GM20431 (cell line): Measurements from ENCODE around the gene CSPG4.
"Not testable (repeated sequence)": the region's sequence is repeated elsewhere in the genome, so short reads cannot be mapped to it uniquely, and the experiment has no call there.

Experiments
- in situ Hi-C: fragments of 300-500 bp; cut with MseI, MboI; formaldehyde crosslinking; loops from one replicate; pipeline ENCODE4 v1.15.0; 2020; ENCODE audit warnings: low sequenced_read_pairs; ENCODE audit not compliant: unreplicated experiment

CSPG4 gene, protein sequence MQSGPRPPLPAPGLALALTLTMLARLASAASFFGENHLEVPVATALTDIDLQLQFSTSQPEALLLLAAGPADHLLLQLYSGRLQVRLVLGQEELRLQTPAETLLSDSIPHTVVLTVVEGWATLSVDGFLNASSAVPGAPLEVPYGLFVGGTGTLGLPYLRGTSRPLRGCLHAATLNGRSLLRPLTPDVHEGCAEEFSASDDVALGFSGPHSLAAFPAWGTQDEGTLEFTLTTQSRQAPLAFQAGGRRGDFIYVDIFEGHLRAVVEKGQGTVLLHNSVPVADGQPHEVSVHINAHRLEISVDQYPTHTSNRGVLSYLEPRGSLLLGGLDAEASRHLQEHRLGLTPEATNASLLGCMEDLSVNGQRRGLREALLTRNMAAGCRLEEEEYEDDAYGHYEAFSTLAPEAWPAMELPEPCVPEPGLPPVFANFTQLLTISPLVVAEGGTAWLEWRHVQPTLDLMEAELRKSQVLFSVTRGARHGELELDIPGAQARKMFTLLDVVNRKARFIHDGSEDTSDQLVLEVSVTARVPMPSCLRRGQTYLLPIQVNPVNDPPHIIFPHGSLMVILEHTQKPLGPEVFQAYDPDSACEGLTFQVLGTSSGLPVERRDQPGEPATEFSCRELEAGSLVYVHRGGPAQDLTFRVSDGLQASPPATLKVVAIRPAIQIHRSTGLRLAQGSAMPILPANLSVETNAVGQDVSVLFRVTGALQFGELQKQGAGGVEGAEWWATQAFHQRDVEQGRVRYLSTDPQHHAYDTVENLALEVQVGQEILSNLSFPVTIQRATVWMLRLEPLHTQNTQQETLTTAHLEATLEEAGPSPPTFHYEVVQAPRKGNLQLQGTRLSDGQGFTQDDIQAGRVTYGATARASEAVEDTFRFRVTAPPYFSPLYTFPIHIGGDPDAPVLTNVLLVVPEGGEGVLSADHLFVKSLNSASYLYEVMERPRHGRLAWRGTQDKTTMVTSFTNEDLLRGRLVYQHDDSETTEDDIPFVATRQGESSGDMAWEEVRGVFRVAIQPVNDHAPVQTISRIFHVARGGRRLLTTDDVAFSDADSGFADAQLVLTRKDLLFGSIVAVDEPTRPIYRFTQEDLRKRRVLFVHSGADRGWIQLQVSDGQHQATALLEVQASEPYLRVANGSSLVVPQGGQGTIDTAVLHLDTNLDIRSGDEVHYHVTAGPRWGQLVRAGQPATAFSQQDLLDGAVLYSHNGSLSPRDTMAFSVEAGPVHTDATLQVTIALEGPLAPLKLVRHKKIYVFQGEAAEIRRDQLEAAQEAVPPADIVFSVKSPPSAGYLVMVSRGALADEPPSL (N-terminal part only)

DNA sequence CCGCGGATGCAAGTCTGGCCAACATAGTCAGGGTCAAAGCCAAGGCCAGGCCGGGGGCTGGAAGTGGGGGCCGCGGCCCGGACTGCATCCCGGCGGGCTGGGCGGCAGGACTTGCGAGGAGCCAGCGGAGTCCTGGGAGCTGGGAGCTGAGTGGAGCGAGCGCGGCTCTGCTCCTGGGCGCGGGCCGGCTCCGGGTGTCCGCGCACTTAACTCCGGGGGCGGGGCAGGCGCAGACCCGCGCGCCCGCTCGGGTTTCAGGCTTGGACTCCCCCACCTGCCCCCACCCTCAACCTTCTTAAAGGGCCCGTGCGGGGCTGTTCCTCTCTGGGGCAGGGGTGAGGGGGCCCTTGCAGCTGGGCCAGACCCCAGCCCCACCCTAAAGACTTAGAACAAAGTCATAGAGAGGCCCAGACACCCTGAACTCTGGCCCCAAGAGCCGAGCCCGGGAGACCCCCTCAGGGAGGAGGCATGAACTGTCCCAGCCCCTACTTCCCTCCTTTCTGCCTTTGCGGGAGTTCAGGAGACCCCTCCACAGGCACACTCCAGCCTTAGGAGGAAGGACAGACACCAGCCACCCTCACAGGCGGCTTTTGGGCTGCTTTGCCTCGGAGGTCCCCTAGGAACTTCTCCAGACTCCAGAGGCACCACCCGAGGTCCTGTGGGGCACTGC is at the start of gene CSPG4:
TSS of gene CSPG4 (minus strand) at position 181 of the 670 bp plus-strand sequence. CDS start at position 88, 93 bp downstream.
- in situ Hi-C loops, result no loop called here

DNA sequence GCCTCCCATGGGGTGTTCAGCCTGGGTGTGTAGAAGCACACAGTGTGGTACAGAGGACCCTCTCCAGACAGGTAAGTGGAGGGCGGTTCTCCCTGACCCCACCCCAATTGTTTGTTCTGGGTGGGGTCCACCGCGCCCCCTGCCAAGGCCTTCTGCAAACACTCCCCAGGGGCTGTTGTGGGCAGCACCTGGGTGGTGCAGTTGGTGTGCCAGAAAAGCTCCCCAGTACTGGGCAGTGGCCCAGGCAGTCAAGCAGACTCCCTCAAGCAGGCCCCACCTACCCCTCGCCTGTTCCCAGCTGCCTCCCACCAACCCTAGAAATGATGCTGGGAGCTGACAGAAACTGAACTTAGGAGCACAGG is 49.7 kb upstream of the CSPG4 start:
- in situ Hi-C loops, result not testable (repeated sequence)

DNA sequence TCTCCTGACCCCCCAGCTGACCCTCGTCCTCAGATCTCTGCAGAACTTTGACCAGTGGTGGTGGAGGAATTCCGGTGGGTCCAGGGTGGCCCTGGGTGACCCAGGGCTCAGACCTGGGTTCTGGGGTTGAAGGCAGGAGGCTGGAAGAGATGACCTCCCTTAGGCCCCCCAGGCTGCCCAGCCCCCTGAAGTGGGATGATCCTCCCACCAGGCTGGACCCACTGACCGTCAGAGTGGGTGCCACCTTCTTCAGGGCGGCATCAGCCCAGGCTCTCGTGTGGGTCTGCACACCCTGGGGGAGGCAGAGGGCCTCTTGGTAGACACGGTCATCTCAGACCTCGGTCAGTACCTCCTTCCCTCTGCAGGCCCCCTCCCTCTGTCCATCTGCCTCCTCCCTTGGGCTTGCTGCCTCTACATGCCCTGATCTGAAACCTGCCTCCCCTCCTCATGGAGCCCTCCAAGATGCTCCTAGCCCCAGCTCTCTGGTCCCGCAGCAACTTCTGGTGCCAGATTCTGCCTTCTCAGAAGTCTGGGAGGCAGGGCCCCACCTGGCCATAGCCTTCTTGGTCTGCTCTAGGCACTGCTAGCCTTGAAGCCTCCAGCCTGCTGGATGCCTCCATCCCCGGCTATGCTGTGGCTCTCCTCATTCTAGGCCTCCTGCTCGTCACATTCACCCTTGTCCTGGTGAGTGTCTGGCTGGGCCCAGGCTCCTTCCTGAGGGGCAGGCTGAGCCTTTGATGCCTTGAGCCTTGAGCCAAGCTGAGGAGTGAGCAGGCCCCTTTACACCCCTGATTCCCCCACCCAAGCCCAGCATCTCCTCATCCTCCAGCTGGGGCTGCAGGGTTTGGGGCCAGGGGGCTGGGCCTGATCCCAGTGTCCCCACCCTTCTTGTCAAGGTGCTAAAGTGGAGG is 49.1 kb upstream of the CSPG4 start:
- in situ Hi-C loops, result no loop called here

DNA sequence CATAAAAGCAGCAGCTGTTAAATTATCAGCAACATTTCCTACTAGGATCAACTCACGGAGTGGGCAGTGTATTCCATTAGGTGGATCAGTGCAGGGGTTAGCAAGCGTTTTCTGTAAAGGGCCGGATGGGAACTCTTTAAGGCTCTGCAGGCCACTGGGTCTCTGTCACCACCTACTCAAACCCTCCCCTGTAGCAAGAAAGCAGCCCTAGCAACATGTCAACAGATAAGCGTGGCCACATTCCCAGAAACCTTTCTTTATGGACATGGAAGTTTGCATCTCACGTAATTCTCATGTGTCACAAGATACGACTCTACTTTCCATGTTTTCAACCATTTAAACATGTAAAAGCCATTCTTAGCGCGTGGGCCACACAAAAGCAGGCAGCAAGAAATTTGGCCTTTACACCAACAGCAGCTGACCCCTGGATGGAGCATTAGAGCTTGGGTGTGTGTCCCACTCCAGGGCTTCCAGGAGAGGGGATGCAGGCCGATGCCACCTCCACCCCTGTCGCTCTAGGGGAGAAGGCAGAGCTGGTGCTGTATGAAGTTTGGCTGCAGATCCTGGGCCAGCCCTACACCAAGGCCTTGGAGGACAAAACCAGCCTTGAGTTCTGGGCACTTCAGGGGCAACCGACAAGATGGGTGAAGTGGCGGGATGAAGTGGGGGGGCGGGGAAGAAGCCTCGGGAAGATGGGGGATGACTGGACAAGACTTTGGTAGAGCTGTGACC is 48.2 kb upstream of the CSPG4 start:
- in situ Hi-C loops, result no loop called here

DNA sequence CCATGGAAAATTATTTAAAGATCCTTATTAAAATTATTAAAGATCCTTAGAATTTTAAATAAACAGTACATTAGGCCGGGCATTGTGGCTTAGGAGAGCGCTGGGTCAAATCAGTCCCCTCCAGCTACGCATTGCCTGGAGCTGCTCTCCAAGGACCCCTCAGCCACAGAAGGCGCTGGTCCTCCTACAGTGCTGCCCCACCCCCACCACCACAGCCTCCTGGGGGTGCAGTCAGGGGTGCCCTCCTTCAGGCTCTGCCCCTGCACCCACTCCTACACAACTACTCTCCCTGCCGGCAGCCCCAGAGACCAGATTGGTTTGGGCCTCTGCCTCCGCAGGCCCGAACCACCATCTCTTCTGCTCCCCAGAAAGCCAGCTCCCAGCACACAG is 47.5 kb upstream of the CSPG4 start:
- in situ Hi-C loops, result not testable (repeated sequence)

DNA sequence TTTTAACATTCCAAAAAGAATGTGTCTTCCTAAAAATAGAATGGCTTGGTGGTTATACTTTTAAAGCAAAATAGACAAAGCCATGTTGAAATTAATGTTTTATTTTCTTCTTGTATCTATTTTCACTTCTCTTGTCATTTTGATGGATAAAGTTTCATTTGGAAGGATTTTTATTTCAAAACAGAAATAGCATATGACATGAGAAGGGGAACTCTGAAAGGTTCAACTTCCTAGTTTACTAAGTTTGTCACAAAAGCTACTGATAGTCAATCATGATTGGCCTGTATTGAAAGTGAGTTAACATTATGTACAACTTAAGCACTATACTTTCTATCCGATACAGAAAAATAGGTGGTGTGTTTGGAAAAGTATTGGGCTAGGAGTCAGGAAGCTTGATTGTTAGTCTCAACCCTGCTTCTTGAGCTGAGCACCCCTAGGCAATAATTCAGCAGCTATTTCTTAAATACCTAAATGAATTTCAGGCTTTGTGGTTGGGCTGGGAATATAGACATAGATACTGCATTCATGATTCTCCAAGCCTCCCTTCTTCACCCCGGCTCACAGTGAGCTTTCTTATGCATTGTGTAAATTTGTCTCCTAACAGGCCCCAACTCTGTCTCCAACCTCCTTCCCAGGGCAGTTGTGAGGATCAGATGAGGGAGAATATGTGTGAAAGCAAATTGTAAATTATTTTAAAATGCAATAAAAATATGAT is 46.9 kb upstream of the CSPG4 start:
- in situ Hi-C loops, result no loop called here

DNA sequence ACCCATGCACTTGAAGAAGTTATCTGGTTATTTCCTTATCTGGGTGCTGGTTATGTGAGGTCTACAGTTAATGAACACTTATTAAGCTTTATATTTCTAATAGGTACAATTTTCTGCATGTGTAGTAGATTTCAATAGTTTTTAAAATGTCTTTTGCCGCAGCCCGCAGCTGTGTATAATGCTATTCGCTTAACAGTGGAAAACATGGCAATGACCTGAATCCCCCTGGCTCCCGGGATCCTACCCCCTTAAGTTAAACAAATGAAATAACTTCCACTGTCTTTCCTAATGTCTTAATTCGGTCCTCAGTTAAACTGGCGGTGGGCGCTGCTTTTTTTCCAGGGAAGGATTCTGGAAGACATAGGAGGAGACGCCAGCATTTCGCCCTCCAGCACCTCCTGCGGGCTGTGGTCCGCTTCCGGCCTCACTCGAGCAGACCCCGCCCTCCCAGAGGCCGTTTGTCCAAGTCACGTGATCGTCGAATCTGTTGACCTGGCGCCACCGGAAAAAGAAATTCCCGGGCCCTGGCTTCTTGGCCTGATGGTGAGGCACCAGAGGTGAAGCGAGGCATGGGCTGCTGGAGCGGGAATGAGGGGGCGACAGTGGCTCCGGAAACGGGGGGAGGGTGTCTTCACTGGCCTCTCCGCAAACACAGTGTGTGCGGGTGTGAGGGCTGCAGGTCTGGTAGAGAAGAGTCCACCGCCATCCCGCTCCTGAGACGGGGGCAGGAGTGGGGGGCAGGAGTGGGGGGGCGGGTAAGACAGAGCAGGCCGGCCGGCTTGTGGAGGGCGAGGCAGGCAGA is 45.6 kb upstream of the CSPG4 start:
- in situ Hi-C loops, result no loop called here

DNA sequence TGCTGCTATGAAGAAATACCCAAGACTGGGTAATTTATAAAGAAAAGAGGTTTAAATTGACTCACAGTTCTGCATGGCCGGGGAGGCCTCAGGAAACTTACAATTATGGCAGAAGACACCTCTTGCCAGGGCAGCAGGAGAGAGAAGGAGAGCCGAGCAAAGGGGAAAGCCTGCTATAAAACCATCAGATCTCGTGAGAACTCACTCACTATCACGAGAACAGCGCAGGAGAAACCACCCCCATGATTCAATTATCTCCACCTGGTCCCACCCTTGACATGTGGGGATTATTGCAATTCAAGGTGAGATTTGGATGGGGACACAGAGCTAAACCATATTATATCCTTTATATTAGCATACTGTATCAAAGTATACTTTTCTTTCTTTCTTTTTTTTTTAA is 42.2 kb upstream of the CSPG4 start:
- in situ Hi-C loops, result not testable (repeated sequence)

DNA sequence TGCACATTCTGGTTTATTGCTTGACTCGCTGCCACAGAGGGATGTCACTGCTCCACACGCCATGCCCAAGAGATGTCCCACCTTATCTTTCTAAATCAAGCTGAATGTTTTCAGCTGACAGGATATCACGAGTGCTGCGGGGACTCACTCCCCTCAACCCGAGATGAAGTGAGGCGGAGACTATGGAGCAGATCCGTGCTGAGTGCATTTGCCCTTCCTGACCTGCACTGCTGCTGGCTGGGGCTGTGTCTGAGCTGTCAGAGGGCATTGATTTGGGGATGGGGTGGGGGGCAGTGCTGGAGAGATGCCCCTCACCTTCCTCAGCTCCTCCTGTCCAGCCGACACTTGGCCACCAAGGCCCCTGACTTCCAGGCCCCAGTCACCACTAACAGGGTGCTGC is 40.5 kb upstream of the CSPG4 start:
- in situ Hi-C loops, result no loop called here

DNA sequence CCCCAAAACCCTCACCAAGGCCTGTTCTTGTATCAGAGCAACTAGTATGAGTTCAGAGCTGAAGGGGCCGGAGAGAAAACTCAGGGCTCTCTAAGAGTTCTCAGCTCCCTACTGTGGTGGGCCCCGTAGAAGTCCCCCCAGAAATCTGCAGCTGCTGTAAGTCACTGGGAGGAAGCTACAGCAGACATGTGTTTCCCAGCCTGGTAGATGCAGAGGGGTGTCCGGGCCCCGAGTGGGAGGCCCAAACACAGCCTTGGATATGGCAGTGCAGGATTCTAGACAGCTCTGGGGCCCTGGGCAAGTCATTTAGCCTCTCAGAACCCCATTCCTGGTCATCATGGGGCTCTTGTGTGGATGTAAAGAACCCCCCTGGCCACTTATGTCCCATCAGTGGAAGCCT is 39.2 kb upstream of the CSPG4 start:
- in situ Hi-C loops, result no loop called here

DNA sequence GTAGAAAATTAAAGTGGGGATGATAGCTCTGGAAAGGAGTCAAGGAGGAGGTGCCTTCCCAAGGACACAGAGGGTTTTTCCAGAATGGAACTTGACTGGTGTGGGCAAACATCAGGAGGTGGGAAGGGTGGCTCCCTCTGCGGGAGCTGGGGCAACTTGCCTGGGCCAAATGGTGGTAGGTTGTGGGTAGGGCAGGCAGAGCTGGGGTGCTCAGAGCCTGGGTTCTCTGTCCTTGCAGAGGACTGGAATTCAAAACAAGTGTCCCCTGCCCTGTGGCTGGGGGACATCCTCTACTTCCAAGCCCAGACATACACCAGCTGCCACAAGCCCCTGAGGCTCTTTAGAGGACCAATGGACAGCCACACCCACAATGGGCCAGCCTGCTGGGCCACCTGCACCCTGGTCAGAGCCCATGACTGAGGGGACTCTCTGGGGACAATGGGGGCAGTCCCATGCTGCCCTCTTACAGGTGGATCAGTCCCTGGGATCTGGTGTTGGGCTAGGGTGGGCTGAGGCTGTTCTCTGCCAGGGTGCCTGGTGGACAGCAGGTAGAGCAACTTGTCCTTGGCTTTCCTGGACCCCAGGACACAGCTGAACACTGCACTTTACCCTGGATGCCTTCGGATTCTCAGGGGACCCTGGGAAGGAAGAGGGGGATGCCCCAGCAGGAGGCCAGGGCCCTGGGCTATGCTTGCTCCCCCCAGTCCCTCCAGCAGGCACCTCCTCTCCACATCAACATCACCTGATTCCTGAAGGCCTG is 38.6 kb upstream of the CSPG4 start:
- in situ Hi-C loops, result no loop called here

DNA sequence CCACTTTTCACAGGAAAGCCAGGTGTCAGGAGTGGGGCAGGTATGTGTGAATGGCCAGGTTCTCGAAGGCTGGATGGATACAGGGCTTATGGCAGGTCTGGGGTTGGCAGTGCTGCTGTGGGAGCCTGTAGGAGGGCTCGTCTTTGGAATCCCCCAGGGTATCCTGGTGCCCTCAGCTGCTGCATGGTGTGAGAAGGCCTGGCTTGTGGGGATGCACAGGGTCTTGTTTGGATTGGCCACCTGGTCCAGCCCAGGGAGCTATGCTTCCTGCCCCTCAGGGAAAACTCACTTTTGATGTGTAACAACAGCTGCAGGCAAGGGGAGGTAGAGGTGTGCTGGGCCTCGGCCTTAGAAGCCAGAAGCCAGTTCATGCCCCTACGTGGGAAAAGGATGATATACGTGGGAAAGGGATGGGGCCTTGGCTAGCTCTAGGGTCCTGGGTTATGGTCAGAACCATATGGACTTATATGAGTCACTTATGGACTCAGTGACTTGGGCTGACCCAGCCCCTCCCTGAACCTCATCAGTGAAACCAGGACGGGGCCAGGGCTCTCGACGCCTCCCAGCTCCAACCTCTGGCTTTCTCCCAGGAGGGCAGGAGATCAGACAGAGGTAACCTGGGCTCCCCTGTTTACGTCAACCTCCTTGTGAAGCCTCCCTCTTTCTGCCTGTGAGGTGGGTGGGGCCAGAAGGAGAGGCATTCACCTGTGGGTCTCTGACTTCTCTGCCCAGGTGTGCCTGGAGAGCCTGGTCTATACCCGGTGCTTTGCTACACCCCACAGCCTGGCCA is 37.8 kb upstream of the CSPG4 start:
- in situ Hi-C loops, result no loop called here

DNA sequence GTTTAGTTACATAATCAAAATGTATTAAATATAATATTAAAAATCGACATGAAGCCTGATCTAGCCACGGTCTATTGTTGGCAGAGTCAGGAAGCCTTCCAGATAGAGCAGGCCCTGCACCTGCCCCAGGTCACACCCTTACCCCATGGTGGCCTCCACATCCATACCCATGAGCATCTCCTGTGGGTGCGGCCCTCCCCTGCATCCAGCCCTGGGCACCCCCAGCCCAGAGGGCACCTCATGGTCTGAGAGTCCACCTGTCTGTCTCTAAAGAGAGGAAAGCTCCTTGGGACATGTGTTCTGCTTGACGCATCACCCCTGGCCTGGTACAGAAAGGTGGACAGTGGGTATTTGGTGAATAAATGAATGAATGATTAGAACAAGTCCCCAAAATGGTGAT is 37.2 kb upstream of the CSPG4 start:
- in situ Hi-C loops, result no loop called here

DNA sequence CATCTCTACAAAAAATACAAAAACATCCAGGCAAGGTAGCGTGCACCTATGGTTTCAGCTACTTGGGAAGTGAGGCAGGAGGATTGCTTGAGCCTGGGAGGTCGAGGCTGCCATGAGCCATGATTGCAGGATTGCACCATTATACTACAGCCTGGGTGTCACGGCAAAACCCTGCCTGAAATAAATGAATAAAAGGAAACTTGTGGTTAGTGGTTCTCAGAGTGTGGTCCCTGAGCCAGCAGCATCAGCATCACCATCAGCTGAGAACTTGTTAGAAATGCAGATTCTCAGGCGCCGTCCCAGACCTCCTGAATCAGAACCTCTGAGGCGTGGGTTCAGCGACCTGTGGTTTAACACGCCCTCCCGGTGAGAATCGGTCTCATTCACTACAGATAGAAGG is 36.2 kb upstream of the CSPG4 start:
- in situ Hi-C loops, result not testable (repeated sequence)

DNA sequence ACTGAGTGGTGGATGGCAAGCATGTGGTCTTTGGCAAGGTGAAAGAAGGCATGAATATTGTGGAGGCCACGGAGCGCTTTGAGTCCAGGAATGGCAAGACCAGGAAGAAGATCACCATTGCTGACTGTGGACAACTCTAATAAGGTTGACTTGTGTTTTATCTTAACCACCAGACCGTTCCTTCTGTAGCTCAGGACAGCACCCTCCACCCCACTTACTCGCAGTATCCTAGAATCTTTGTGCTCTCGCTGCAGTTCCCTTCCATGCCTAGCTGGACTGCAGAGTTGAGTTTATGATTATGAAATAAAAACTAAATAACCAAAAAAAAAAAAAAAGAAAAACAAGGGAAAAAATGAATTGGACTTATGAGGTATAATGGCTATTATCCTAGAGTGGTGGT is 34.5 kb upstream of the CSPG4 start:
- in situ Hi-C loops, result not testable (repeated sequence)
